Right cardiac atrium (tissue), 5 donors: ENCODE data around the gene CACNA2D1. TPM values are rescaled to one million over a fixed set of nuclear protein-coding genes. Genes with fewer than 3 reads are reported as not detected.

Experiments
- ATAC-seq, 2 donors: fragments of 200-7000 bp; cut with Tn5 transposase; one replicate each; pipeline versions ENCODE4 v1.8.0 to v1.9.1; 2020; ENCODE audit warnings: moderate library complexity in 2 of 2, mild to moderate bottlenecking in 1 of 2
- DNase-seq, 3 donors: peaks; one replicate each; pipeline ENCODE4 v3.0.0-alpha.2; 2020
- H3K27ac ChIP-seq: one replicate; pipeline ENCODE4 v1.5.1; 2013; ENCODE audit warnings: mild to moderate bottlenecking, low read length, control low read depth, moderate library complexity
- H3K27me3 ChIP-seq: one replicate; pipeline ENCODE4 v1.6.1; 2013; ENCODE audit not compliant: control insufficient read depth, insufficient read depth
- H3K4me1 ChIP-seq: one replicate; pipeline ENCODE4 v1.6.1; 2013; ENCODE audit warnings: low read length; ENCODE audit not compliant: control insufficient read depth, insufficient read depth
- H3K4me3 ChIP-seq: one replicate; pipeline ENCODE4 v1.5.1; 2013; ENCODE audit warnings: low read length, control low read depth
- H3K9me3 ChIP-seq: one replicate; pipeline ENCODE4 v1.6.1; 2013; ENCODE audit warnings: low read length; ENCODE audit not compliant: control insufficient read depth
- WGBS: extraction: QIAGEN DNeasy Blood & Tissue Kit; methylation state at CpG from one replicate; pipeline ENCODE4 v1.1.7; 2013; 5-methylcytosine and 5-hydroxymethylcytosine counted together
- intact Hi-C, 4 donors: fragments of 100-400 bp; cut with DNase I; formaldehyde crosslinking; loops; one replicate each; pipeline versions ENCODE4 v1.11.0 to v1.14.0; 2022 to 2023
- polyA plus RNA-seq: library from polyadenylated mRNA; stranded (reverse); fragments of 200-250 nt; gene quantifications from one replicate; pipeline ENCODE4 v1.2.3, GENCODE V29; 2013
- total RNA-seq, 4 donors: library from RNA; stranded (reverse); fragmentation: NEBNext Ultra II Directional; extraction: Animal tissue kit (Norgen Biotek cat#: 25700); gene quantifications; one replicate each; pipeline ENCODE4 v1.2.1, GENCODE V29; 2021
- donor health status: healthy with polysubstance abuse.
- donor health status: DM: no; HTN: yes; CAD: no.
- donor health status: DM: no; HTN: no; CAD: no.
- donor health status: DM: no; HTN: yes; CAD: no; lungs with severe emphysema.
- donor health status: DM: yes; HTN: yes; CAD: no.

CACNA2D1 gene
- total and polyA plus RNA-seq, 5 donors, result 9.7 to 55.2 (median 42.4) TPM

DNA sequence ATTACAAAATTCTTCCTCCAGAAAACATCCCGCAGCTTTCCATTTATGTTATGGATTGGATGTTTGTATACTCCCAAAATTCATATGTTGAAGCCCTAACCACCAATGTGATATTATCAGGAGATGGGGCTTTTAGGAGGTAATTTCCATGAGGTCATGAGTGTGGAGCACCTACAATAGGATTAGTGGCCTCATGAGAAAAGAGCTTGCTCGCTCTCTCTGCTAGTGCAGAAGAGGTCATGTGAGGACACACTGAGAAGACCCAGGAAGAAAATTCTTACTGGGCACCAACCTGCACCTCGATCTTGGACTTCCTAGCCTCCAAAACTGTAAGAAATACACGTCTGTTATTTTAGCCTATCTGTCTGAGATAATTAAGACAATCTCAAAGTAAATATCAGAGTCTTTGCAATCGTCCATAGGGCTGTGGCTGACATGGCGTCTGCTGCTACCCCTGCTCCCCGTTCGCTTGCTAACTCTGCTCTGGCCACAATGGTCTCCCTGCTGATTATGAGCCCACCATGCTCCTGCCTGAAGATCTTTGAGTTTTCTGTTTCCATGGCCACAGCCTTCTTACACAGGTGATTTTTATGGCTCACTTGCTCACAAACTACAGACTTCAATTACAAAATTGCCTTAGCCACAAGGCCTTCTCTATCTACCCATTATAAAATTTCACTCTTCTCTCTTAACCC lies 333.3 kb downstream of the CACNA2D1 start:
- H3K27ac ChIP-seq, result no peak overlapping the region
- no peak for ATAC-seq
- H3K27me3 ChIP-seq, result no peaks in the 10 kb centered on the region
- H3K9me3 ChIP-seq, result no peaks in the 10 kb centered on the region
- intact Hi-C loops, result no loop called here
- no peak for DNase-seq
- no peaks in the 10 kb centered on the region for H3K4me1 ChIP-seq
- no peak overlapping the region for H3K4me3 ChIP-seq
- 91% methylated on average over 8 of the region's 8 CpGs for WGBS

DNA sequence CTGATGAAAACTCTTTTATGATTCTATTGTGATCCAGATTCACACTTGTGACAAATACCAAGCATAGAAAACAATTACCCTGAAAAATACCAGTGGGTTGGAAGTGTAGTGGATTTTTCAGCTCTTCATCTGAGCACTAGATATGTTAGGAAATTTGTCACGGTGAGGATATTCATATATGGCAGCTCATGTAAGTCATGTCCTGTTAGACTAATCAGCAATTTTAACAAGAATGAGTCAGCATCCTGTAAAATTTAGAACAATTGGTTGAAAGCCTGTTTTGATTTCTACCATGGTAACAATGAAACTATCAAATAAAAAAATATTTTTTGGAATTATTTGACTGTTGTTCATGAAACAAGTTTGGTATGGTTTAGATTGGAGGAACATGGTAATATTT lies 334.3 kb downstream of the CACNA2D1 start:
- DNase-seq, result no peak
- H3K27ac ChIP-seq, result no peak overlapping the region
- H3K4me1 ChIP-seq, result no peaks in the 10 kb centered on the region
- 45% methylated on average over 1 of the region's 1 CpG for WGBS
- ATAC-seq, result peak in 1 of 2 donors; percentile 69
- intact Hi-C loops, result no loop called here
- no peaks in the 10 kb centered on the region for H3K9me3 ChIP-seq
- no peak overlapping the region for H3K4me3 ChIP-seq
- no peaks in the 10 kb centered on the region for H3K27me3 ChIP-seq

DNA sequence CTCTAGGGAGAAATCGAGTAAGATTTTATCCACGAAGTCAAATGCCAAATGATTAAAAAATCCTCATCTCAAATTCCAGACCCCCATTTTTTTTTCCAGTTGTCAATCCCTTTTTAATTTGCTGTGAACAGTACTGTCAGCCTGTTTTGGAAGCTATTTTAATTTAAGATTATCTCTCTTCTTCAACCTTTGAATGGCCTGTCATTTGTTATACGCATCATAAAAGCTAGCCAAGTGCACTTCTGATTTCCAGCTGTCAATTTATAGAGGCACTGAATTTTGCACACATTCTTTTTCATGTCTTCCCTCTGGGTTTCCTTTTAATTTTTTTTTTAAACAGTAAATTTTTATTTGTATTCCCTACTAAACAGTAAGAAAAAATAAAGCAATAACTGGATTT lies 337.4 kb downstream of the CACNA2D1 start:
- 50% methylated on average over 3 of the region's 3 CpGs for WGBS
- intact Hi-C loops, result no loop called here
- ATAC-seq, result no peak

DNA sequence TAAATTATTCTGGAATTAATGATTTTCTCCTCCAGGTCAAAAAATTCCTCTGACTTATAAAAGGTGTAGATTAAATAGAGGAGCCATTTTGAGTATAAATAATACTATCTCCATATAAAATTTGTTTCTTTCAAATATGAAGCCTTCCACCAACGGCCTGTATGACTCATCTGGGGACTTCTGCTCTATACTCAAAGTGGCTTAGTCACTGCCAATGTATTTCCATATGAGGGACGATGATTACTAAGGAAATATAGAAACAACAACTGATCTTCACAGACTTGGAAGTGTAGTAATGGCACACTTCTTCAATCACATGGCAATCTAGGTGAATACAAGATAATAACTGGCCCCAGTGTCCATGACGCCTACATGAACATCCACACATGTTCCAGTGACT lies 338.1 kb downstream of the CACNA2D1 start:
- intact Hi-C loops, result no loop called here
- no peak for ATAC-seq

More for the DNA sequence above, 337.4 kb downstream of the CACNA2D1 start:
- no peaks in the 10 kb centered on the region for H3K27me3 ChIP-seq
- H3K27ac ChIP-seq, result no peak overlapping the region
- no peak overlapping the region for H3K4me3 ChIP-seq
- no peaks in the 10 kb centered on the region for H3K9me3 ChIP-seq
- DNase-seq, result no peak
- H3K4me1 ChIP-seq, result no peaks in the 10 kb centered on the region

DNA sequence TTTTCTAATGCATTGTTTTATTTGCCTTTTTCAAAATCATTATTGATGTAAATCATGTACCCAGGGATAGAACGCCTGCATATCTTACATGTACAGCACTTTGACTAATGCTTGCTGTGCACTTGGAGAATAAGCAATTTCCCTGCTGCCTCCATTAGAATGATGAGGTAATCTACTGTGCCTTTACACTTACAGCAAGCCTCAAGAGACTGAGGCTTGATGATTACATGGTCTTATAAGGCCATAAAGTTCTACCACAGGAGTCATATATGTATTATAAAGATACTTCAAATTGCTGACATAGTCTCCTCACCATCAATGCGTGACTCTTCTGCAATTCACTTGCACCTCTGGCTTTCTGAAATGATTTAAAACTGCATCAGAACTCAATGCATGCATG lies 345.2 kb downstream of the CACNA2D1 start:
- no peak for ATAC-seq
- no peak overlapping the region for H3K4me3 ChIP-seq
- 87% methylated on average over 2 of the region's 2 CpGs for WGBS
- H3K4me1 ChIP-seq, result no peaks in the 10 kb centered on the region
- intact Hi-C loops, result no loop called here
- no peak overlapping the region for H3K27ac ChIP-seq
- H3K27me3 ChIP-seq, result no peaks in the 10 kb centered on the region
- DNase-seq, result no peak
- H3K9me3 ChIP-seq, result no peaks in the 10 kb centered on the region

More for the DNA sequence above, 338.1 kb downstream of the CACNA2D1 start:
- Histone ChIP-seq H3K27ac (no peak overlapping the region), H3K27me3 (no peaks in the 10 kb centered on the region), H3K4me1 (no peaks in the 10 kb centered on the region), H3K9me3 (no peaks in the 10 kb centered on the region), H3K4me3 (no peak overlapping the region)
- WGBS, result 76% methylated on average over 3 of the region's 3 CpGs
- no peak for DNase-seq

DNA sequence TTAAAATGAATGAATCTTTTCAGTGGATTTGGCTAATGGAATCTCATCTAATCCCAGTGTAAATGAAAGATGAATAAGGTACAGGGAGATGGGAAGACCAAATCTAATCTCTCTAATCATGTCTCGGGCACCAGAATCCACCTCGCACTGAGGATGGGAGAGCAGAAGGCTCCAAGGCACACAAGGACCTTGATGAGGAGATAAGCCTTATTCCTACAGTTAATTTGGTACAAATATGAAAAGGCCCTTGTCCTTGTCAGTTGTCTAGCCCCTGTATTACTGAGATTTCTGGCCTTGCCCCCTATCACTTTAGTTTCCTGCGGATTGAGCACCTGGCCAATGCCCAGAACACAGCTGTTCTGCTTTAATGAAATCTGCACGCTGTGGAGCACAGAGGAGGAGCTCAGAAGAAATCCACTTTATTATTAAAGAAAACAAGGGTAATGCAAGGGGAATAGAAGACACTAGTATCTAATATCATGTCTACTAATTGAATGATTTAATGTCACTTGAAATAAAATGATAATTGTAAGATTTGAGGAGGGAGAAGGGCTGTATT lies 352.4 kb downstream of the CACNA2D1 start:
- no peaks in the 10 kb centered on the region for H3K9me3 ChIP-seq
- no peaks in the 10 kb centered on the region for H3K27me3 ChIP-seq
- intact Hi-C loops, result no loop called here
- no peak overlapping the region for H3K4me3 ChIP-seq
- no peak for DNase-seq
- ATAC-seq, result no peak
- no peak overlapping the region for H3K27ac ChIP-seq
- H3K4me1 ChIP-seq, result no peaks in the 10 kb centered on the region
- WGBS, result 71% methylated on average over 4 of the region's 4 CpGs

DNA sequence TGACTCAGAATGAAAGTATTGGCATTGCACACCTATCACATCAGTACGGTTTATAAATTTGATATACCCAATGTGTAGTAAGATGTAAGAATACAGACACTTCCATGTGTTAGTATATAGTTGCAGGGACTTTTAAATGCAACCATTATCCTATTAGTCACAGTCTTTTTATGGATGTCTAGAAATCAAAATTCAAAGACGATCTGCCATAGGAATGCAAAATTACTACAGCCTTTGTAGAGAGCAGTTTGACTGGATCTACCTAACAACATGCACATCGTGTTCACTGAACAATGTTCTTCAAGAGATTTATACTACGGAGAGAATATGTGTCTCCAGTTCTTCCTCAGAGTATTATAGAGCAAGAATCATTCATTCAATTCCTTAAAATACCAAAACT lies 356.5 kb downstream of the CACNA2D1 start:
- intact Hi-C loops, result no loop called here
- Histone ChIP-seq H3K27me3 (no peaks in the 10 kb centered on the region), H3K27ac (no peak overlapping the region), H3K4me1 (no peaks in the 10 kb centered on the region), H3K9me3 (no peaks in the 10 kb centered on the region), H3K4me3 (no peak overlapping the region)
- 94% methylated on average over 4 of the region's 4 CpGs for WGBS
- DNase-seq (no peak), ATAC-seq (no peak)

DNA sequence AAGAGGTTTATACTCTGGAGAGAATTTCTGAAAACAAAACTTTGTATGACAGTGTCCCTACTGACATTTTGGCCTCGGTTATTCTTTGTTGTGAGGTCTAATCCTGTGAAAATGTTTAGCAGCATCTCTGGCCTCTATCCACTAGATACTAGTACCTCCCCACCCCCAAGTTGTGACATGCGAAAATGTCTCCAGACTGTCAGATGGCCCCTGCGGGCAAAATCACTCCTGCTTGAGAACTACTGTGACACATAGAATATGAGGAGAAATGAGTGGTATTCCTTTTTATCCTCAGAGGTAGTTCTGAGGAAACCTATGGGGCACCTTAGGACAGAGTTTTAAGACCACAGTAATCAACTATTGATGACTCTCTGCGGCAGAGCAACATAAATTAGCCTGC lies 358.5 kb downstream of the CACNA2D1 start:
- no peak for ATAC-seq
- Histone ChIP-seq H3K27ac (no peak overlapping the region), H3K27me3 (no peaks in the 10 kb centered on the region), H3K4me1 (no peaks in the 10 kb centered on the region), H3K9me3 (no peaks in the 10 kb centered on the region), H3K4me3 (no peak overlapping the region)
- 90% methylated on average over 4 of the region's 4 CpGs for WGBS
- DNase-seq, result no peak
- intact Hi-C loops, result no loop called here

DNA sequence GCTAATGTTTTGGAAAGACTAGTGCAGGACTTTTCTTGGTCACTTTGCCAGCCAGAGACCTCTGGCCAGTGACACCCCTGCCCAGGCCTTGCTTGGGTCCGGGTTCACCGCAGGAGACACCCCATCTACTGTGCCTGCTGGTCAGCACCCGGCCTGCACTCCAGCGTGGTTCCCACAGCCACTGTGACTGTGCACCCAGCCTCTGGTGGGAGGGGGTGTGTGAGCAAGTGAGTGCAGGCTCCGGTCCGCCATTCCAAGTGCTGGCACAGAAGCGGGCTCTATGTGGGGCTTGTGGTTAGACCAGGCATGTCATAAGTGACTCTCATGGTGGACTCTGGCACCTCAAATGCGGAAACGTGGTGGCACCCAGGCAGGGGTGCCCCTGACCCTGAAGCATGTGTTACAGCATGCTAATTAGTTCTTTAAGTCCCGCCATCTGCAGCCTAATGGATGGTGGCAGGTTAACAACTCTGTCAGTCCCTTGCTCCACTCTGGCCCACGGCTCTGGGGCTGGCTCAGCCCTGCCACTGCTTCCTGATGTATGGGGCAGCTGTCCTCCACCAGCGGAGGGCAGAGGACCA lies 361.8 kb downstream of the CACNA2D1 start:
- Histone ChIP-seq H3K4me1 (no peaks in the 10 kb centered on the region), H3K27ac (no peak overlapping the region), H3K27me3 (no peaks in the 10 kb centered on the region), H3K4me3 (no peak overlapping the region), H3K9me3 (no peaks in the 10 kb centered on the region)
- intact Hi-C loops, result no loop called here
- WGBS, result 96% methylated on average over 12 of the region's 12 CpGs
- ATAC-seq (peak in 1 of 2 donors; percentile 23), DNase-seq (peak in 2 of 3 donors; percentile 12 to 38)

DNA sequence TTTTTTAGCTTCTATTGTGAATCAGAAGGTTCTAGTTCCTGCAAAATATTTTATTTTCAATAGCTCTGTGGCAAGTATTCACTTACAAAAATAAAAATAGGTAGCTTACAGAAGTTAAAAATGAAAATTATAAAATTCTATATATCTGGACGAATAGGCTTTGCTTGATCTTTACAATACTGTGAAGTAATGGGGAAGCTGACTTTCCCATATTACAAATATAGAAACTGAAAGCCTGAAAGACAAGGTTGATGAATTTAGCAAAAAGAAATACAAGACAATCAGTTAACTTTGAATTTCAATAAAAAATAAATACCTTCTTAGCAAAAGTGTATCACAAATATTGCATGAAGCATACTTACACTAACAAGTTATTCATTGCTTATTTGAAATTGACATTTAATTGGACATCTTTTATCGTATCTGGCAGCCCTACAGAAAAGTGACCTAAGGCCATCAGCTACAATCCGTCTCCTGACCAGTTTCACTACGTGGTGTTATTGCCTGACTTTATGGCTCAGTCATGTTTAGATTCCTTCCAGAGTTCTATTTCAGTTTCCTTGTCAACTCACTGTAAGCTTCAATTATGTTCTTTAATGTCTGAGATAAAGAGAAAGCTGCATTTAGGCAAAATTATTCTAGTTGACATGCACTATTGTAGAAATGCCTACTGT lies 363.2 kb downstream of the CACNA2D1 start:
- intact Hi-C loops, result no loop called here
- no peak for DNase-seq
- no peak for ATAC-seq
- Histone ChIP-seq H3K4me1 (no peaks in the 10 kb centered on the region), H3K27ac (no peak overlapping the region), H3K27me3 (no peaks in the 10 kb centered on the region), H3K4me3 (no peak overlapping the region), H3K9me3 (no peaks in the 10 kb centered on the region)
- 56% methylated on average over 4 of the region's 4 CpGs for whole genome bisulfite sequencing

DNA sequence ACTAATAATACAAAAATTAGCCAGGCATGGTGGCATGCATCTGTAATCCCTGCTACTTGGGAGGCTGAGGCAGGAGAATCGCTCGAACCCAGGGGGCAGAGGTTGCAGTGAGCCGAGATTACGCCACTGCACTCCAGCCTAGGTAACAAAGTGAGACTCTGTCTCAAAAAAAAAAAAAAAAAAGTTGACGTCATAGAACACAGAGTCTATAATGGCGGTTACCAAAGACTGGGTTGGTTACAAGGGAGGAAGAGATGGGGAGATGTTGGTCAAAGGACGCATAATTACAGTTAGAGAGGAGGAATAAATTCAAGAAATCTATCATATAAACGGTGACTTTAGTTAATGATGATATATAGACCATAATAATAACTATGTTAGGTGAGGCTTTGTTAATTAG lies 364.1 kb downstream of the CACNA2D1 start:
- Histone ChIP-seq H3K27me3 (no peaks in the 10 kb centered on the region), H3K27ac (no peak overlapping the region), H3K4me3 (no peak overlapping the region), H3K4me1 (no peaks in the 10 kb centered on the region), H3K9me3 (no peaks in the 10 kb centered on the region)
- no peak for DNase-seq
- intact Hi-C loops, result no loop called here
- WGBS, result 97% methylated on average over 8 of the region's 8 CpGs
- ATAC-seq, result no peak
